COLO829 (cell line): Measurements from ENCODE around the gene KRT36.
A peak's percentile ranks its signal among the peaks of the same experiment; 100 is the strongest.

Source experiments
- DNase-seq: peaks from one replicate; pipeline ENCODE4 v3.0.0; 2012; ENCODE audit warnings: low spot score

The KRT36 gene

DNA sequence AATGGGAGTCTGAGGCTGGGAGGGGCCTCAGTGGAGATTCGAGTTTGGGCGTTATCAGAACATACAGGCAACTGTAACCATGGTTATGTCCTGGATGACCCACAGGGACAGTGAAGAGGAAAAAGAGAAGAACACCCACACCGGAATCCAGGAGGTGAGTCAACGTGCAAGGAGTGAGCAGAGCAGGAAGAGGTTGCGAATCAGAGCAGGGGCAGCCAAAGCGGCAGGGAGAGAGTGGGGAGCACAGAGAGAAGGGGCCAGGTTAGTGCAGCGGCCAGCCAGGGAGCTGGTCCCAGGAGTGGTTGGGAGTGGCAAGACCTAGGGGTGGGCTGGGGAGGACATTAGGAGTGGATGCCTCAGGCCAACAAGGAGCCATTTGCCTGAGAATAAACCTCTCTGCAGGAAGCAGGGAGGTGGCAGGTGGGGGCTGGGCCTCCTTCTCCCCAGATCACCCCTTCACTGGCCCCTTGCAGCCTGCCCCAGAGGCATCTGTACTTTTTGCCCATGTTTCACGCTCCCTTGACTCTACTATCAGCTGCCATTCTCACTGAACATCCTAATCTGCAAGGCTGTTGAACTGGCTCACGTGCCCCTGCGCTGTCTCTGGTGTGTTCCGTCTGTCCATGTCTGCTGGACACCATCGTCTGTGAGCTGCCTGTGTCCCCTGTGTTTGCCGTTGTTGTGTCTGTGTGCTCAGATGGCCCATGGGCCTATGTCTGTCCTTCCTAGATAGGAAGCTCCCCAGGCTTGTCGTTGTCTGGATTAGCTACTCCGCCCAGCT is 10.6 kb upstream of the KRT36 start:
- peak; percentile 32 for DNase-seq

DNA sequence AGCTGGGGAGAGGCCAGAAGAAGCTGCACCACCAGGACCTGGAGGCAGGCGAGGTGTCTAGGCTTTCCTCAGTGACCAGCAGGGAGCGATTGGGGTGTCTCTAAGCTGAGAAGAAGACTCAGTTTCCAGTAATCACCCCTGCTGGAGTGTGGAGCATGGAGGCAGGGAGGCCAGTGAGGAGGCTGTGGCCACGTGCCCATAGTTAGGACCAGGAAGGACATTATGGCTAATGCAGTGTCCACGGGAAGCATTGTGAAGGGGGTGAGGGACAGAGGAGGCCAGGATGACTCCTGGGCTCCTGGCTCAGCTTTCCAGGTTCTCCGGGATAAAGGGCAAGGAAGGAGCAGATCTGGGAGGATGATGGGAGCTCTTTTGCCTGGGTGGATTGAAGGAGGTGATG is 10.0 kb upstream of the KRT36 start:
- DNase-seq, result no peak

DNA sequence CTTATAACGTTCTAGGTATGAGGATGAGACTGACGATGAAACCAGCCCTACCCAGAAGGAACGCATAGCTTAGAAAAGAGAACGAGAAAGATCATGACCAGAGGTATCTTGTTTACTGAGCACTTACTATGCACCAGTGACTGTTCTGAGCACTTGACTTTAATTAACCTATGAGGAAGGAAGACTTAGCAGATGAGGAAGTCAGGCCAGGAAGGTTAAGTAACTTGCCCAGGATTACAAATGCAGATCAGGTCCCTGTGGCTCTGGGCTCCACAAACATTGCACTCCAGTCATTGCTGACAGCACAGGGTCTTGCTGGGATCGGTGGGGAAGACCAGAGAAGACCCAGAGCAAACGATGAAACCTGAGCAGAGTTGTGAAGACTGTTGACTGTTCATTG is 8.6 kb upstream of the KRT36 start:
- no peak for DNase-seq

DNA sequence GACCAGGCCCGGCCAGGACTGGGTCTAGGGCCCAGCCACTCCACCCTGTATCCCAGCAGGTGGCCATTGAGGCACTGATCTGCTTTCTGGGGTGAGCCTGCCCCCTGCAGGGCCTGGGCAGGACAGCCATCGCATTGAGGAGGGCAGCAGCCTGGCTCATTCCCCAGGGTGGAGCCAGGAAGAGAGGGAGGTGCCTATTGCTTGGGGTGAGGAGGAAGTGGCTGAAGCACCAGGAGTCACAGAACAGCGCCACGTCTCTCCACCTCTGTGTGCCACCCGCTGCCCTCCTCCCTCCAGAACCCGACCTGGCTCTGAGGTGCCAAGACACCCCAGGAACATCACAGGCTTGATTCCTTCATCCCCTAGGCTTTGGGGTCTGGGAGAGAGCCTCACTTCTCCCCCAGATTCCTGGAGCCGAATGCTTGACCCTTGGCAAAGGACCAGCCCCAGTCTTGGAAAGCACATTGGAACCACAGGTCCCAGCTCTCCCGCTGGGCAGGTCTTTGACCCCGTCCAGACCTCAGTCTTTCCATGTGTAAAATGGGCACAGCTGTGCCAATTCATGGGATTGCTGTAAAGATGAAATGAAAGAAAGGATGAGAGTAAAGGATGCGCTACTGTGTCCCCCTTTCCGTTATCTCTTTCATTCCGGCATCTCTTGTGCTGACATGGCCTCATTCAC is 7.2 kb upstream of the KRT36 start:
- peak; percentile 89 for DNase-seq

DNA sequence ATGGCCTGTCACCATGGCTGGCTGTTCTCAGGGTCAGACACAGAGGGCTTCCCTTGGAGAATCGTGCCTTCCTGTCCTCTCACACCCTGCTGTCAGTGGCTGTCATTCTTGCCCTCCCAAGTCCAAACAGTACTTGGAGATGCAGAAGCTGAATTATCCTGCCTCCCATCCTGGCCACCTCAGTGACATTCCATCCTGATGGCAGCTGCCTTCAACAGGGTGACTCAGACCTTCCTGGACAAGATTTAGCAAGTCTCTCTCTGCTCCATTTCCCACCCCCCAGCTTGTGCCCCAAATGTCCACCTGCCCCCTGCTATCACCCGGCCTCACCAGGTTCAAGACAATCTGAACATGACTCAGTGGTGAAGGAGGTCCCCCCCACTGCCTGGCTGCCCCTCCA is 4.8 kb upstream of the KRT36 start:
- DNase-seq, result no peak

DNA sequence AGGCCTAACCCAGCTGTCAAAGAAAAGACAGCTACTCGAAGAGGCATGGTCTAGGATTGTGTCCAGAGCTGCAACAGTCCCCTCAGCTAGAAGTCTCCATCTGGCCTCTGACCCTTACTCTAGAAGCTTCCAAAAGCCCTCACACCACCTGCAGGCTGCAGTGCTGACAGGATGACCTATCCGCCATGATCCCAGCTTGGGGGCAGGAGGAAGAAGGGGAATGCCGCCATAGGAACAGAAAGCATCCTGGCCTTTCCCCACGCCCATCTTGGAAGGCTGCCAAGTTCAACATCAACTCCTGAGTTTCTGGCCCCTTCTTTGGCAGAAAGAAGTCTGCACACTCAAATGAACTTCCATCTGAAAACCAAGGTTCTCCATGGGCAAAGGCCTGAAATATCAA is 3.1 kb upstream of the KRT36 start:
- no peak for DNase-seq

DNA sequence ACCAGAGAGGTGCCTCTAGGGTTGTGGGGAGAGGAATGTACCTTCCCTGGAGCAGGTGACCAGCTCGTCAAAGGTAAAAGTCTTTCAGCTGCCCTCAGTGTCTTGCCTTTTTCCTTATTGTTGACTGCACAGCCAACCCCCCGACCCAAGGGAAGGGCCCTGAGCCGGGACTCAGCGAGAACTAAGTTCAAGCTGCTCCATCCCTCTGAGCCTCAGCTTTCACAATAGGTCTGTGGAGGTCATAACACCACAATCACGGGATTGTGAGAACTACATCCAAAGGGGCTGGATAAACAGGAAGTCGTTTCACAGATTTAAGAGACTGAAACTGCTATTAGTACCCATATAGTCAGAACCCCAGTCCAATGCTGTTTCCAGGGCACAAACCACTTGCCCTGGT is 2.6 kb upstream of the KRT36 start:
- no peak for DNase-seq

DNA sequence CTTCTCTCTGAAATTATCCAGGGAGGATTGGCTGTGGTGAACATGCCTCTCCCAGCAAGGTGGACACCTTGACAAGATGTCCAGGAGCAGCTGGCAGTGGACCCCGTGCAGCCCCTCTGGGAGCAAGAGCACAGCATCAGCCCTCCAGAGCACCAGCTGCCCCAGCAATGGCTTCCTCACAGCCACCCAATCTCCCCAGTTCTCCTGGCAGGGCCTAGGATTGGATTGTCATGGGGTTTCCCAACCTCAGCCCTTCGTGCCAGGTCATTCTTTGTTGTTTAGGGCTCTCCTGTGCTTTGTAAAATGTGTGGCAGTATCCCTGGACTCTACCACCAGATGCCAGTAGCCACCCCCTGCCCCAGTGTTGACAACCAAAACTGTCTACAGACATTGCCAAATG is 1.8 kb upstream of the KRT36 start:
- no peak for DNase-seq

DNA sequence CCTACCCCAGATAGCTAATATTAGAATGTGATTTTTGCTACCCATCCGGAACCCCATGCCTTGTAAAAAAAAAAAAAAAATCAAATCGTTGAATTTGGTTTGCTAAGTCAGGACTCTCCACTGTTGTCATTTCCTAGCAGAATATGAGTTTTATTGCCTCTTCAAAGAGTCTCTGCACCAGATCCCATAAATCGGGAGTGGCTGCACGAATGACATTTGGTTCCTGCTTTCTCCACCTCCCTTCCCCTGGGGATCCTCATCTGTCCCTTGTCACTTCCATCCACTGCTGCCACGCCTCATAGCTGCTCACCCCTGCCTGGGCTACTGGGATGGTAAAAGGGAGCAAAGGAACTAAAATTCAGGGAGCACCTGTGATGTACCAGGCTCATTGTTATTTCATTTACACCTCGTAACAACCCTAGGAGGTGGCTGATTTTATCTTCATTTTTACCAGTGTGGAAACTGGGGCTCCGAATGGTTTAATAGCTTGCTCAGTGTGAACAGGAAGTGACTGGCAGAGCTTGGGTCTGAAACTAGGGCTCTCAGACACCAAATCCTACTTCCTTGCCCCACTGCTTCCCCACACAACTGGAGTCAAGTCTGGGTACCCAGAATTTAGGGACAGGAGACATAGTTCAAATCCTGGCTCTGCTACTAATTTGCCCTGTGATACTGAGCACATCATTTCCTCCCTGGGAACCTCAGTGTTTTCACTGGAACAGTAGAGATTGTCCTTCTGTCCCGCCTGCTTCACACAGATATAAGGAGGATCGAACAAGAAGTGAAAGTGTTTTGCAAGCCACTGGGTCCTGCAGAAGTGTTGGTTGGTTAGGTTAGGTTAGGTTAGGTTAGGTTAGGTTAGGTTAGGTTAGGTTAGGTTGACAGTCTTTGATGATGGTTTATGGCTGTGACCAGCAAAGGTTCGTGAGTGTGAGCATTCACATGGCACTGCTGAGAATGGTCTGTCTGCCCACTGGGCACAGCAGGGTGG is 585 bp upstream of the KRT36 start:
- DNase-seq, result no peak

DNA sequence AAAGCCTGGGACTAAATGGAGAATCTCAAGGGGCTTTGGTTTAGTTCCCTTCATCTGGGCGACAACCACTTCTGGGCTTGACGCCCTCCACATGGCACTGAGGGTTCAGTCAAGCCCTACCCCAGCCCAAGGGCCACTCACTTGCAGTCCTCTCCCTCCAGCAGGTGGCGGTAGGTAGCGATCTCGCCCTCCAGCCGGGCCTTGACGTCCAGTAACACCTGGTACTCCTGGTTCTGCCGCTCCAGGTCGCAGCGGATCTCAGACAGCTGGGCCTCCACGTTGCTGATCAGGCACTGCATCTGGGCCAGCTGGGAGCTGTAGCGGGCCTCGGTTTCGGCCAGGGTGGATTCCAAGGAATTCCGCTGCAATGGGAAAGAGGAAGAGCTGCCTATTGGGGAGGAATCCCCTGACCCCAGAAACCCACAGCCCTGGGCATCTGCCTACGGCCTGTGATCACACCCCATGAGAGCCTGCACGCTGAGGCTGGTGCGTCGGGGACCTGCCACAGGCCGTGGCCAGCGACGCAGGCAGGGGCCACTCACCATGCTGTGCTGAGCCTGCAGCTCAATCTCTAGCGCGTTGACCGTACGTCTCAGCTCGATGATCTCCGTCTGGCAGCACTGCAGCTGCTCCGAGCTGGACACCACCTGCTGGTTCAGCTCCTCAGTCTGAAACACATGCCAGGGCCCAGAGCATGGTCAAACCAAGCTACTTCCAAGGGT is 2.7 kb downstream of the KRT36 start:
- no peak for DNase-seq

DNA sequence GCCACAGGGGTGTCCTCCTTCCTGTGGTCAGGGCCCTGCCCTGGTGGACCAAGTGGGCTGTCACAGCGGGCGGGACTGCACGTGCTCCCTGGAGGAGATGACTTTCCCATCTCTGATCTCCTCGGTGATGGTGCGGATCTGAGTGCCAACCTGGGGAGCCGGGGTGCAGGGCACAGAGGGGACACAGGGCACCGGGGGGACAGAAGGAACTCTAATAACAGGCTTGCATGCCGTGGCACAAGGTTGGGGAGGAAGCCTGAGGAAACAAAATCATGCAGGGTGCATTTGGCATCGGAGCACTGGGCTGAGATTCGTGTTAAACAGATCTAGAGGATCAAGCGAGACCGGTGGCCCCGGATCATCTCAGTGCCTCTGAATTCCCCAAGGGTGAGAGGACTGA is 3.4 kb downstream of the KRT36 start:
- DNase-seq, result no peak

DNA sequence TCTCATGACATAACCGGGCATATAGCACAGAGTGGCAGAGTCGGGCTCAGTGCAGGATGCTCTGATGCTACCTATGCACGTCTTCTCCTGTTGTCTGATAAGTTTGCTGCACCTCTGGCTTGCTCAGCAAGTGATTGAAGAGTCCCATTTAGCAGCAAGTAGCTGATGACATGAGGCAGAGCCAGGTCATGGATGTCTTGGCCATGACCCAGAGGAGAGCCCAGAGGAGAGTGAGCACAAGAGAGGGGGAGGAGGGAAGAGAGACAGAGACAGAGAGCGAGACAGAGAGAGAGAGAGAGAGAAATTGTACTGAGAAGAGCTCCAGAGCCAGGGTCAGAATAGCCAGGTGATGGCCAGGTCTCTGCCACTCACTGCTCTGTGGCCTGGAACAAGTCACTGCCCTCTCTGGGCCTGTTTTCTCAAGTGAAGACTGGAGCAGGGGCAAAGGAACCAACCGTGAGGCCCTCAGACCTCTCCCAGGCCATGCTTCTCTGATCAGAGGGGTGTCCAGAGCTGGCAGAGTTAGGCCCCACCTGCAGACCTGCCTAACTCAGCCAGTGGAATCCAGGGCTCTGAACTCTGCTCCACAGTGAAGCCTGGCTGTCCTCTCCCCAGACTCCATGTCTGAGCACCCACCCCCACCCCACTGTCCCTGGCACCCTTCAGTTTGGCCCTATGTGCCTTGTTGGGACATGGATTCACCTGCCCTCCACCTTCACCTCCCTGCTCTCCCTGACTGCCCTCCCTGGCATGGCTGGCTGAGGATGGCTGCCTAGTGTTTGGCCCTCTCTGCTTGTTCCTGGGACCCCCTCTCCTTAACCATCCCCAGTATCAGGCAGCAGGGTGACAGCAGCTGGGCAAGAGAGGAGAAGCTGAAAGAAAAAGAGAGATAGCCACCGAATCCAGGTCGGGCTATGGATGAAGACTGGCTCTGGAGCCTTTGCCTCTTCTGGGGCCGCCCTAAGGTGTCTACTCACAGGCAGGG is 4.5 kb downstream of the KRT36 start:
- DNase-seq, result no peak

DNA sequence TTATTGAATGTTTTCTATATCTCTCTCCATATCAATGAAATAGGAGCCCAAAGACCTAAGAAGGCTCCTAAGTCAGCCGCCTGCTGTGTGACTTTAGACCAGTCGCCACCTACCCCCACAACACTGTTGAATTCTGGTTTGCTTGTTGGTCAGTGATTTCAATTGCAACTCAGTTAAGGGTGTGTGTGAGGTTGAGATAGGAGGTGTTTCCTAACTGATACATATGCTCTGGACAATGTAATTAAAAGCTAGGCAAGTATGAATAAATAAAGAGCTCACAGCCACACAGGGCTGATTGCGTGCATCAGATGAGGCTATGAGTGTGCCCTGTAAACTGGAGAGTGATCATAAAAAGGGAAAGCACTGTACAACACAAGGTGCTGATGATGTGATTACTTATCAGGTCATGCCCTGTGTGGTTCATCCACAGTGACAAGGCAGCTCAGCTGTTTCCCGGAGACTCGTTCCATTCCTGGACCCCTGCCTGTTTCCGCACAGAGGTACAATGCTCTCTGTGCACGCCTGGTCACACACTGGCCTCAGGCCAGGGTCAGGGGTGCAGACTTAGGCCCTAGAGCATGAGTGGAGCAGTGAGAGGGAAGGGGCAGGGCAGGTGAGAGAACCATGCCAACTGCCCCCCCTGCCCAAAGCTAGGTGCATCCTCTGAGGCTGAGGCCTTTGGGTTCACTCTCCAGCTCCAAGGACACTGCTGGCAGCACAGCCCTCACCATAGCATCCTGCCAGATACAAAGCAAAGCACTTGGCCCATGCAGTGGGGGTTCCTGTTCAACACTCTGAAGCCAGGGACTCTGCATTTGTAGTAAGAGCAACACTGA is 5.5 kb downstream of the KRT36 start:
- DNase-seq, result no peak

DNA sequence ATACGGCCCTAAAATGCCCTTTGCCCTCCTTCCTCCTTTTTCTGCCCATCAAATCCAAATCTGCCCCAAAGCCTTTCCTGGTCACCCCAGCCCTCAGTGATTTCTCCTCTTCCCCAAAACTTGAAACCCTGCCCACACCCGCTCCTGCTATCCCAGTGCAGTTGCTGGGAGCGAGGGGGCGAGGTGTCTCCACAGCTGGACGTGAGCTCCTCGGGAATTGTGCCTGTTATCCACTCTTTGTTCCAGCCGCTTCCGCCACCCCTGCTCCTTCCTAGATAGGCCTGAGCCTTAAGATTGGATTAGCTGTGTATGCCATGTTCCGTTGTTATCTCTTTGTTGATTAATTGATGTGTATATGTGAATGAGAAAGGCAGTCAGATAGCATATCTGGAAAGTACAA is 6.2 kb downstream of the KRT36 start:
- no peak for DNase-seq

DNA sequence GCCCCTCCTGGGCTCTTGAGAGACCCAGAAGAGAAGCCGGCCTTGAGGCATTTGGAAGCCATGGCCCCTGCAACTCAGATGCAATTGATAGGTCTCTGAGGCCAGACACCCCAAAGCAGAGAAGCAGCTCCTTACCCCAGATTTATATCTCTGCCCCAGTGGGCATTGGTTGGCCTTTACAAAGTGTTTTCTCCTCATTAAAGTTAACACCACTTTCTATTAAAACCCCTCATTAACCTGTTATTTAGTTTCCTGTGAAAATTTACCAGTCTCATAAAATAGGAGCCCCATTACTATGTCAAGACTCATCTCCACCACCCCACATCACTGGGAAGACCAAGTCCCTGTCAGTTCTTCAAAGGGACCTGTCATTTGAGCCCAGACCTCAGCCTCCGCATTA is 8.7 kb downstream of the KRT36 start, which contains the start of gene KRT35:
TSS of gene KRT35 (minus strand) at position 116 of the 400 bp plus-strand sequence. CDS start at position 62, 54 bp downstream.
- DNase-seq, result no peak

DNA sequence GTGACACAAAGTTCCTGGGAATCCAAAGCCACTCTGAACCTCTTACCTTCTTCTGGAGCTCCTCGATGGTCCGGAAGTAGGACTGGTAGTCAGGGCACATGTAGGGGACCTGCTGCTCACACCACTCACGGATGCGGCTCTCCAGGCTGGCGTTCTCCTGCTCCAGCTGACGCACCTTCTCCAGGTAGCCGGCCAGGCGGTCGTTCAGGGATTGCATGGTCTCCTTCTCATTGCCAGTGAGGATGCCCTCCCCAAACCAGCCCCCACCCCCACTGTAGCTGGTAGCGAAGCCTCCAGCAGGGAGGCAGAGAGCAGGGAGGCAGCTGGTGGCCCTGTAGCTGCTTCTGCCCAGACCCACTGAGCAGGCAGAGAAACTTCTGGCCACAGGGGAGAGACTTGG is 9.1 kb downstream of the KRT36 start:
- no peak for DNase-seq

DNA sequence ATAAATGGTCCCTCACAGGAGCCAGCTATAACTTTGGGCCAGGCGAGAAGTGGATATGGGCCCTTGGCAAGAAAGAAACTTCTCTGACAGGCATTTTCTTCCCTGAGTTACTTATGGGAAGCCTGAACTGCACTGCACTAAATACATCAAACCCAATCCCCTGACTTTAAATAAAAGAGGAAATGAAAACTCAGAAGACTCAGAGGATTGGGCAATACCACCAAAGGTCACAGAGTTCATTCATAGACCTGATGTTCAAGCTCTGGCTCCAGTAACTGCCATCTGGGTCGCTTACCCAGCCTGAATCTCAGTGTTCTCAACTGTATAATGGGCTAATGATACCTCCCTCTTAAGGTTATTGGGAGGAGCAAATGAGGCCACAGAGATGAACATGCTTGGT is 9.6 kb downstream of the KRT36 start:
- DNase-seq, result no peak

DNA sequence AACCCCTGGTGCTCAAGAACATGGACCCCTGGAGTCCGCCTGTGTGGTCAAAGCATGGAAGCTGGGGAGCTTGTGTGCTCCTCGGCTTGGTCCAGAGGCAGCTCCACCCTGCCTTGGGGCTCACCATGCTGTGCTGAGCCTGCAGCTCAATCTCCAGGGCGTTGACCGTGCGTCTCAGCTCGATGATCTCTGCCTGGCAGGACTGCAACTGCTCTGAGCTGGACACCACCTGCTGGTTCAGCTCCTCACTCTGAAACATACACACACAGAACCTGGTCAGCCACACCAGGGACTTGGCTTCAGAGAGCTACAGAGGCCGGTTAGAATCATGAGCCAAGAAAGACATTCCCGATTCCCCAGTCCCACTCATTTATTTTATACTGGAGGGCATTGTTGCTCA is 11.5 kb downstream of the KRT36 start:
- DNase-seq, result no peak
